Measurements from ENCODE around the gene GPX4.

DNA sequence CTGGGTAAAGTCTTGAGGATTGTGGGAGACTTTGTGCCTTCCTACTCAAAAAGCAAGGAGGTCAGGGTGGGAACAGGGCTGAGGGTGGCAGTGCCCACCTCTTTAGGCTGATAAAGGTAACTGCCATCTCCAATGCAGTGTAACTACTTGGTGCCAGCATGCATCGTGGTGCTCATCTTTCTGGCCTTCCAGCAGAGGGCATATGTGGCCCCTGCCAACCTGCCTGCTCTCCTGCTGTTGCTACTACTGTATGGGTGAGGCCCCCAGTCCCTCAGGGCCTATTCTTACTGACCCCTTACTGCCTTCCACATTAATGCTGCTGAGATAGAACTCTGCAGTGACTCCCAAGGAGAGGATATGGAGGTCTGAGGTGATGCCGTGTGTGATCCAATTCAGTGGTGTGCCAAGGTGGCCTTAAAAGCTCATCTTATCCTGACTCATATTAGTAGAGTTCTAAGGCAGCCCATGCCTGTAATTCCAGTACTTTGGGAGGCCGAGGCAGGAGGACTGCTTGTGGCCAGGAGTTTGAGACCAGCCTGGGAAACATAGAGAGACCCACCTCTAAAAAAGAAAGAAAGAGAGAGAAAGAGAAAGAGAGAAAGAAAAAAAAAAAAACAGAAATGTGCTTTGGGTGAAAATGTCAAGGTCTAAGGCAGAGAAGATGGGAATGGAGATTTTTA lies 46.5 kb upstream of the GPX4 start:
- TF ChIP-seq, protein P1, sequence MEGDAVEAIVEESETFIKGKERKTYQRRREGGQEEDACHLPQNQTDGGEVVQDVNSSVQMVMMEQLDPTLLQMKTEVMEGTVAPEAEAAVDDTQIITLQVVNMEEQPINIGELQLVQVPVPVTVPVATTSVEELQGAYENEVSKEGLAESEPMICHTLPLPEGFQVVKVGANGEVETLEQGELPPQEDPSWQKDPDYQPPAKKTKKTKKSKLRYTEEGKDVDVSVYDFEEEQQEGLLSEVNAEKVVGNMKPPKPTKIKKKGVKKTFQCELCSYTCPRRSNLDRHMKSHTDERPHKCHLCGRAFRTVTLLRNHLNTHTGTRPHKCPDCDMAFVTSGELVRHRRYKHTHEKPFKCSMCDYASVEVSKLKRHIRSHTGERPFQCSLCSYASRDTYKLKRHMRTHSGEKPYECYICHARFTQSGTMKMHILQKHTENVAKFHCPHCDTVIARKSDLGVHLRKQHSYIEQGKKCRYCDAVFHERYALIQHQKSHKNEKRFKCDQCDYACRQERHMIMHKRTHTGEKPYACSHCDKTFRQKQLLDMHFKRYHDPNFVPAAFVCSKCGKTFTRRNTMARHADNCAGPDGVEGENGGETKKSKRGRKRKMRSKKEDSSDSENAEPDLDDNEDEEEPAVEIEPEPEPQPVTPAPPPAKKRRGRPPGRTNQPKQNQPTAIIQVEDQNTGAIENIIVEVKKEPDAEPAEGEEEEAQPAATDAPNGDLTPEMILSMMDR (IDR thresholded peaks at IDR 0.05): no peak
- TF ChIP-seq POLR2A (IDR thresholded peaks at IDR 0.05) (no peak), POLR2AphosphoS5 (IDR thresholded peaks at IDR 0.05) (no peak), EP300 (IDR thresholded peaks at IDR 0.05) (no peak)
